Endodermal cell (in vitro differentiated cells): ENCODE data around the gene WTAP. TPM values are rescaled to one million over a fixed set of nuclear protein-coding genes. Genes with fewer than 3 reads are reported as not detected.

ENCODE experiments used
- DNase-seq: peaks from one replicate; pipeline ENCODE4 v3.0.0-alpha.2; 2017
- H3K27ac ChIP-seq: 2 replicates; pipeline ENCODE4 v1.5.1; 2013; ENCODE audit warnings: mild to moderate bottlenecking, low read depth, low read length, moderate library complexity
- H3K27me3 ChIP-seq: 2 replicates; pipeline ENCODE4 v1.6.1; 2013; ENCODE audit warnings: mild to moderate bottlenecking, low read length, moderate library complexity; ENCODE audit not compliant: insufficient read depth, control insufficient read depth, poor library complexity, severe bottlenecking
- H3K36me3 ChIP-seq: 2 replicates; pipeline ENCODE4 v1.7.0; 2013; ENCODE audit warnings: mild to moderate bottlenecking, low read length, moderate library complexity; ENCODE audit not compliant: control insufficient read depth, insufficient read depth
- H3K4me1 ChIP-seq: one replicate; pipeline ENCODE4 v1.7.0; 2013; ENCODE audit warnings: low read length; ENCODE audit not compliant: control insufficient read depth, insufficient read depth
- H3K4me3 ChIP-seq: 2 replicates; pipeline ENCODE4 v1.5.1; 2013; ENCODE audit warnings: mild to moderate bottlenecking, low read length, moderate library complexity
- H3K9ac ChIP-seq: 2 replicates; pipeline ENCODE4 v1.6.1; 2013; ENCODE audit warnings: mild to moderate bottlenecking, low read length, moderate library complexity; ENCODE audit not compliant: poor library complexity, severe bottlenecking; ENCODE audit errors: extremely low read depth
- H3K9me3 ChIP-seq: 2 replicates; pipeline ENCODE4 v1.6.1; 2013; ENCODE audit warnings: mild to moderate bottlenecking, low read length, moderate library complexity; ENCODE audit not compliant: control insufficient read depth
- H3K27ac Mint-ChIP-seq: 2 replicates; pipeline ENCODE4 v1.8.0; 2020; ENCODE audit warnings: mixed read lengths
- H3K27me3 Mint-ChIP-seq: 2 replicates; pipeline ENCODE4 v1.8.0; 2021; ENCODE audit warnings: mild to moderate bottlenecking, mixed read lengths; ENCODE audit not compliant: insufficient read depth
- H3K36me3 Mint-ChIP-seq: 2 replicates; pipeline ENCODE4 v1.8.0; 2020; ENCODE audit warnings: low read depth, mixed read lengths
- H3K4me1 Mint-ChIP-seq: 2 replicates; pipeline ENCODE4 v1.8.0; 2020; ENCODE audit warnings: mixed read lengths
- H3K4me3 Mint-ChIP-seq: 2 replicates; pipeline ENCODE4 v1.8.0; 2020; ENCODE audit warnings: mild to moderate bottlenecking, moderate library complexity, mixed read lengths
- H3K9me3 Mint-ChIP-seq: 2 replicates; pipeline ENCODE4 v1.8.0; 2020; ENCODE audit warnings: mild to moderate bottlenecking, mixed read lengths
- WGBS, 2 experiments: methylation state at CpG; one replicate each; pipeline versions ENCODE4 v1.1.5 to v1.1.7; 2013; ENCODE audit warnings: missing lambda C conversion rate in 2 of 2, mixed read lengths in 1 of 2; ENCODE audit not compliant: insufficient coverage in 1 of 2, insufficient read length in 1 of 2; 5-methylcytosine and 5-hydroxymethylcytosine counted together
- total RNA-seq, 2 donors: library from RNA; stranded (reverse); fragmentation: NEBNext Ultra II Directional in 1 of 2; extraction: Animal tissue kit (Norgen Biotek cat#: 25700) in 1 of 2; gene quantifications; 2 replicates in 1 of 2; 3 replicates in 1 of 2; pipeline ENCODE4 v1.2.1, GENCODE V29; 2021
- TF ChIP-seq, protein P1 (sequence below): fragments of 200-600 bp; sonication (generic); conservative IDR thresholded peaks from 2 replicates; pipeline ENCODE4 v1.5.0; 2021; ENCODE audit warnings: antibody characterized with exemption, mild to moderate bottlenecking

Gene WTAP
- total RNA-seq, 2 donors from 2014 or later = 112 to 119 TPM

DNA sequence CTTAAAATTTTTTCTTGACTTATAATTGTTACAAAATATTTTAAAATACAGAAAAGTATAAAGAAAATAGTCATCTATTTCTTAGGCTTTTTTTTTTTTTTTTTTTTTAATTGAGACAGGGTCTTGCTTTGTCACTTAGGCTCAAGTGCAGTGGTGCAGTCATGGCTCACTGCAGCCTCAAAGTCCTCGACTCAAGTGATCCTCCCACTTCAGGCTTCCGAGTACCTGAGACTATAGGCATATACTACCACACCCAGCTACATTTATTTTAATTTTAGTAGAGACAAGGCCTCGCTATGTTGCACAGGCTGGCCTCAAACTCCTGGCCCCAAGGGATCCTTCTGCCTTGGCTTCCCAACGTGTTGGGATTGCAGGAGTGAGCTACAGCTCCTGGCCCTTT is 29.2 kb downstream of the WTAP start:
- 83 to 93% methylated on average over 1 to 4 of the region's 4 CpGs for WGBS, 2 experiments
- Mint-ChIP-seq H3K36me3 (peaks cover 56% of the 10 kb centered on the region), H3K27ac (no peak overlapping the region), H3K9me3 (no peaks in the 10 kb centered on the region), H3K4me1 (peaks cover 19% of the 10 kb centered on the region), H3K4me3 (no peak overlapping the region), H3K27me3 (no peaks in the 10 kb centered on the region)
- Histone ChIP-seq H3K9me3 (no peaks in the 10 kb centered on the region), H3K27ac (no peak overlapping the region), H3K4me1 (peaks cover 5% of the 10 kb centered on the region), H3K9ac (no peak overlapping the region), H3K27me3 (no peaks in the 10 kb centered on the region), H3K4me3 (no peak overlapping the region), H3K36me3 (peaks cover 87% of the 10 kb centered on the region)
- DNase-seq = no peak
- TF ChIP-seq, protein P1, sequence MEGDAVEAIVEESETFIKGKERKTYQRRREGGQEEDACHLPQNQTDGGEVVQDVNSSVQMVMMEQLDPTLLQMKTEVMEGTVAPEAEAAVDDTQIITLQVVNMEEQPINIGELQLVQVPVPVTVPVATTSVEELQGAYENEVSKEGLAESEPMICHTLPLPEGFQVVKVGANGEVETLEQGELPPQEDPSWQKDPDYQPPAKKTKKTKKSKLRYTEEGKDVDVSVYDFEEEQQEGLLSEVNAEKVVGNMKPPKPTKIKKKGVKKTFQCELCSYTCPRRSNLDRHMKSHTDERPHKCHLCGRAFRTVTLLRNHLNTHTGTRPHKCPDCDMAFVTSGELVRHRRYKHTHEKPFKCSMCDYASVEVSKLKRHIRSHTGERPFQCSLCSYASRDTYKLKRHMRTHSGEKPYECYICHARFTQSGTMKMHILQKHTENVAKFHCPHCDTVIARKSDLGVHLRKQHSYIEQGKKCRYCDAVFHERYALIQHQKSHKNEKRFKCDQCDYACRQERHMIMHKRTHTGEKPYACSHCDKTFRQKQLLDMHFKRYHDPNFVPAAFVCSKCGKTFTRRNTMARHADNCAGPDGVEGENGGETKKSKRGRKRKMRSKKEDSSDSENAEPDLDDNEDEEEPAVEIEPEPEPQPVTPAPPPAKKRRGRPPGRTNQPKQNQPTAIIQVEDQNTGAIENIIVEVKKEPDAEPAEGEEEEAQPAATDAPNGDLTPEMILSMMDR = no peak

DNA sequence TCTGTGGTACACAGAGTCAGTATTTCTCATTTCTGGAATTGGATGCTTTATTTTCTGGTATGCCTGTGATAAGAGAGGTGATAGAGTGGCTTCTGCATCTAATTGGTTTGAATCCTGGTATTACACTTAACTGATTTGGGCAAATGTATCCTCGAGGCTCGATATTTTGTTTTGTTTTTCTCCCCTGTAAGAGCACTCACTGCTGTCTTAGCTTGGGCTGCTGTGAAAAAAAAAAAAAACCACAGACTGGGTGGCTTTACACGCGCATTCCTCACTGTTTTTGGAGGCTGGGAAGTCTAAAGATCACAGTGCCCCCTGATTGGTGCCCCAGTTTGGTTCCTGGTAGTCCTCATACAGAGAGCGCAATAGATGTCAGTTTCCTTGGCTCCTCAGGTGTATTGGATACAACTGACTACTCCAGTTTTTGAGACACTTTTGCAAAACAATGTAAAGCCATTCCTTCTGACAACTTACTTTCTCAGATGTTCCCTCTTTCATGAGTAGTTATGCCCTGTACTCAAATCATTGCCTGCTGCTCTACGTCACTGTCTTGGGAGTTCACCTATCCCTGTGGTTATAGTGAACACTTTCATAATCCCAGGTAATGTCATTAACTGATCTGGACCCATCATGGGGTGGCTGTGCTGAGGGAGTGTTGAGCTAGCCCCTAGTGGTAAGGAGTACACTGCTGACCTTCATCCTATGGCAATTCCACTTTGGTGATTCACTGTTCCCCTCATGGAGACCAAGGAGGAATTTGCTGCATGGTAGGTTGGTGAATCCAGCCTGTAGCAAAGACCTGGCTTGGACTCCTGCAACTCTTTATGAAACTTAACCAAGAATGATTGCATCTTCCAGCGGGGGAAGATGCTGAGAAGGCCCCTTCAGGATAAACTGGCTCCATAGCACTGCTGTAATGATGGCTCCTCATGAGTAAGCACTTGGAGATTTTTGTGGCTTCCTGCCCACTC is 31.0 kb downstream of the WTAP start:
- H3K4me3 ChIP-seq = no peak overlapping the region
- WGBS, 2 experiments = 96% methylated on average over 6 to 7 of the region's 7 CpGs
- H3K4me1 ChIP-seq = peaks cover 4% of the 10 kb centered on the region
- H3K36me3 ChIP-seq = peaks cover 78% of the 10 kb centered on the region
- TF ChIP-seq, protein P1 = peak; percentile 64
- no peak overlapping the region for H3K27ac ChIP-seq
- Mint-ChIP-seq H3K4me1 (peaks cover 19% of the 10 kb centered on the region), H3K27ac (peak overlapping the region; percentile 87), H3K27me3 (no peaks in the 10 kb centered on the region), H3K36me3 (peaks cover 54% of the 10 kb centered on the region), H3K4me3 (no peak overlapping the region), H3K9me3 (no peaks in the 10 kb centered on the region)
- no peak overlapping the region for H3K9ac ChIP-seq
- H3K27me3 ChIP-seq = no peaks in the 10 kb centered on the region
- DNase-seq = peak; percentile 58
- no peaks in the 10 kb centered on the region for H3K9me3 ChIP-seq

DNA sequence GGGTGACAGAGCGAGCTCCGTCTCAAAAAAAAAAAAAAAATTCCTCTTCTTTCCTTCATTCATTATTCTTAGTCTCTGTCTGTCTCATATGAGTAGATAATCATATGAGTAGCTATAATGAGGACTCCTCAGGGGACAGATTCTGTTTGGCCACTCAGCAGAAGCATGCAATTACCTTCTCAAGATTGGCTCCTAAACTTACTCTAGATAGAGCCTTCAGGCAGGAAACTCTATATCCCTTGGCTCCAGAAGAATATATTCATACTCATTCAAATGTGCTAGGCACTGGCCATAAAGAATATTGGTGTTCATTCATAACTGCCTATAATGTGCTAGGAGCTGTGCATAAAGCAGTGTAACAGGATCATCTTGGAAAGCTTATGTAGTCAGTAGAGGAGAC is 32.3 kb downstream of the WTAP start:
- H3K4me3 Mint-ChIP-seq = no peak overlapping the region
- no CpG with 5 or more reads among the region's 2 CpGs for WGBS, 2 experiments

More for the DNA sequence above, 32.3 kb downstream of the WTAP start:
- DNase-seq = no peak
- TF ChIP-seq, protein P1 = no peak
- Mint-ChIP-seq H3K36me3 (peaks cover 56% of the 10 kb centered on the region), H3K4me1 (peaks cover 19% of the 10 kb centered on the region), H3K27ac (peak overlapping the region; percentile 96), H3K27me3 (no peaks in the 10 kb centered on the region), H3K9me3 (no peaks in the 10 kb centered on the region)
- Histone ChIP-seq H3K27me3 (no peaks in the 10 kb centered on the region), H3K4me3 (no peak overlapping the region), H3K4me1 (peaks cover 4% of the 10 kb centered on the region), H3K36me3 (peaks cover 76% of the 10 kb centered on the region), H3K9ac (no peak overlapping the region), H3K27ac (peak overlapping the region; percentile 93), H3K9me3 (no peaks in the 10 kb centered on the region)
